HepG2 (cell line): ENCODE results near the gene DBNDD2. TPM values are rescaled to one million over a fixed set of nuclear protein-coding genes. Genes with fewer than 3 reads are reported as not detected.

ENCODE experiments used
- DDIT3 ChIP-seq: sonication (generic); formaldehyde crosslinking; IDR thresholded peaks from 2 replicates; pipeline ENCODE4 v1.4.0; 2020; ENCODE audit warnings: mild to moderate bottlenecking, missing genetic modification reagents
- FOXM1 ChIP-seq: sonication (generic); formaldehyde crosslinking; IDR thresholded peaks from 2 replicates; pipeline ENCODE4 v1.5.0; 2020; ENCODE audit warnings: missing genetic modification reagents
- HNRNPK ChIP-seq: fragments of 200-400 bp; formaldehyde crosslinking; IDR thresholded peaks from 2 replicates; pipeline ENCODE4 v1.6.1; 2018; ENCODE audit warnings: low read length, low read depth, moderate library complexity, mild to moderate bottlenecking; ENCODE audit not compliant: poor library complexity, severe bottlenecking
- NFE2L2 ChIP-seq: fragments of 150-350 bp; IDR thresholded peaks from 2 replicates; pipeline ENCODE4 v1.6.1; 2014; ENCODE audit warnings: low read length
- NR0B2 ChIP-seq: sonication (generic); formaldehyde crosslinking; IDR thresholded peaks from 2 replicates; pipeline ENCODE4 v1.4.0; 2020; ENCODE audit warnings: mild to moderate bottlenecking, missing genetic modification reagents
- PHF5A ChIP-seq: IDR thresholded peaks from one replicate; pipeline ENCODE4 v1.6.1; 2018; ENCODE audit warnings: low read depth, missing genetic modification reagents; ENCODE audit not compliant: unreplicated experiment
- PITX1 ChIP-seq: sonication (generic); formaldehyde crosslinking; IDR thresholded peaks from 2 replicates; pipeline ENCODE4 v1.5.1; 2020; ENCODE audit warnings: mild to moderate bottlenecking, missing genetic modification reagents
- PLRG1 ChIP-seq: fragments of 450-650 bp; conservative IDR thresholded peaks from 2 replicates; pipeline ENCODE4 v1.6.1; 2016
- SPEN ChIP-seq: sonication (generic); formaldehyde crosslinking; IDR thresholded peaks from 2 replicates; pipeline ENCODE4 v1.5.1; 2020; ENCODE audit warnings: low read depth, mild to moderate bottlenecking, missing genetic modification reagents
- SRF ChIP-seq: IDR thresholded peaks from 2 replicates; pipeline ENCODE4 v1.6.1; 2011; ENCODE audit warnings: mild to moderate bottlenecking, low read depth, low read length, moderate library complexity
- SRSF1 ChIP-seq: fragments of 200-400 bp; formaldehyde crosslinking; optimal IDR thresholded peaks from 2 replicates; pipeline ENCODE3; 2017; ENCODE audit warnings: mild to moderate bottlenecking, low read depth, low read length, moderate library complexity
- TBP ChIP-seq: sonication (generic); formaldehyde crosslinking; IDR thresholded peaks from 2 replicates; pipeline ENCODE4 v1.5.0; 2020; ENCODE audit warnings: missing genetic modification reagents
- TGIF2 ChIP-seq: IDR thresholded peaks from 2 replicates; pipeline ENCODE4 v1.6.1; 2016; ENCODE audit warnings: control low read depth, missing compliant biosample characterization
- THAP11 ChIP-seq: IDR thresholded peaks from 2 replicates; pipeline ENCODE4 v1.6.1; 2016; ENCODE audit warnings: missing biosample characterization, missing genetic modification reagents
- ZFP41 ChIP-seq: sonication (generic); formaldehyde crosslinking; IDR thresholded peaks from 2 replicates; pipeline ENCODE4 v1.4.0; 2020; ENCODE audit warnings: mild to moderate bottlenecking, missing genetic modification reagents, borderline replicate concordance
- ZMYM4 ChIP-seq: sonication (generic); formaldehyde crosslinking; IDR thresholded peaks from 2 replicates; pipeline ENCODE4 v1.8.1; 2023; ENCODE audit warnings: mild to moderate bottlenecking, missing genetic modification reagents
- ZNF256 ChIP-seq: sonication (generic); formaldehyde crosslinking; conservative IDR thresholded peaks from 2 replicates; pipeline ENCODE4 v1.4.0; 2020; ENCODE audit warnings: missing genetic modification reagents
- ZNF577 ChIP-seq: sonication (generic); formaldehyde crosslinking; IDR thresholded peaks from 2 replicates; pipeline ENCODE4 v1.4.0; 2020; ENCODE audit warnings: mild to moderate bottlenecking, low read depth, missing genetic modification reagents, borderline replicate concordance
- ZNF720 ChIP-seq: sonication (generic); formaldehyde crosslinking; IDR thresholded peaks from 2 replicates; pipeline ENCODE4 v1.4.0; 2020; ENCODE audit warnings: missing genetic modification reagents
- ZNF790 ChIP-seq: sonication (generic); formaldehyde crosslinking; IDR thresholded peaks from 2 replicates; pipeline ENCODE4 v1.8.0; 2022; ENCODE audit warnings: missing genetic modification reagents, mild to moderate bottlenecking, borderline replicate concordance
- ZSCAN5A ChIP-seq: sonication (generic); formaldehyde crosslinking; IDR thresholded peaks from 2 replicates; pipeline ENCODE4 v1.8.0; 2022; ENCODE audit warnings: mild to moderate bottlenecking, missing genetic modification reagents, borderline replicate concordance
- polyA plus RNA-seq, 8 experiments: library from polyadenylated mRNA; depleted of rRNA in 3 of 8; stranded (reverse) in 7 of 8; unstranded in 1 of 8; fragments of >200 nt; fragmentation: Illumina TruSeq in 4 of 8; extraction: Trizol in 4 of 8; gene quantifications; 2 replicates each; pipeline versions ENCODE4 v1.2.1 to v1.2.3, GENCODE V29; 2011 to 2016; ENCODE audit warnings: low read depth in 4 of 8, missing spikeins in 1 of 8, mixed read lengths in 1 of 8; ENCODE audit not compliant: insufficient read depth in 1 of 8
- total RNA-seq, 5 experiments: library from RNA; depleted of rRNA; stranded (reverse); fragments of >200 nt; fragmentation: Illumina TruSeq; extraction: Trizol; gene quantifications; 2 replicates each; pipeline ENCODE4 v1.2.3, GENCODE V29; 2016; ENCODE audit warnings: low read depth in 1 of 5
- TF ChIP-seq, protein P1 (sequence below): IDR thresholded peaks from 2 replicates; pipeline ENCODE4 v1.4.0; 2020; ENCODE audit warnings: mild to moderate bottlenecking, missing genetic modification reagents
- TF ChIP-seq, protein P2 (sequence below): sonication (generic); formaldehyde crosslinking; conservative IDR thresholded peaks from 2 replicates; pipeline ENCODE4 v1.8.1; 2023; ENCODE audit warnings: missing genetic modification reagents

Gene DBNDD2
- total and polyA plus RNA-seq, 2 of the 13 experiments (the other 11 are each of a cell fraction or from before 2014, with no cell fraction given) = 16.7 to 47.6 TPM

- TF ChIP-seq TGIF2 (peak; percentile 66), PITX1 (CRISPR knock-in tag) (peak; percentile 73), ZMYM4 (peak; percentile 95), PLRG1 (no peak), ZNF720 (CRISPR knock-in tag) (no peak), ZFP41 (CRISPR knock-in tag) (peak; percentile 96), NR0B2 (peak; percentile 95), PHF5A (peak; percentile 81), ZNF790 (CRISPR knock-in tag) (peak; percentile 30; the same call in 1 of the 2 replicates), ZSCAN5A (peak; percentile 95), THAP11 (CRISPR knock-in tag) (peak; percentile 93), HNRNPK (no peak), SRSF1 (peak; percentile 97), ZNF256 (CRISPR knock-in tag) (no peak; the same call in 1 of the 2 replicates), SPEN (CRISPR knock-in tag) (peak; percentile 91), ZNF577 (no peak), FOXM1 (CRISPR knock-in tag) (no peak; the same call in 1 of the 2 replicates), TBP (peak; percentile 53; the same call in 1 of the 2 replicates), SRF (no peak), DDIT3 (0 out of 2 replicates have a peak, but pooled peaks have one; percentile 78), NFE2L2 (no peak)
- TF ChIP-seq, protein P1, sequence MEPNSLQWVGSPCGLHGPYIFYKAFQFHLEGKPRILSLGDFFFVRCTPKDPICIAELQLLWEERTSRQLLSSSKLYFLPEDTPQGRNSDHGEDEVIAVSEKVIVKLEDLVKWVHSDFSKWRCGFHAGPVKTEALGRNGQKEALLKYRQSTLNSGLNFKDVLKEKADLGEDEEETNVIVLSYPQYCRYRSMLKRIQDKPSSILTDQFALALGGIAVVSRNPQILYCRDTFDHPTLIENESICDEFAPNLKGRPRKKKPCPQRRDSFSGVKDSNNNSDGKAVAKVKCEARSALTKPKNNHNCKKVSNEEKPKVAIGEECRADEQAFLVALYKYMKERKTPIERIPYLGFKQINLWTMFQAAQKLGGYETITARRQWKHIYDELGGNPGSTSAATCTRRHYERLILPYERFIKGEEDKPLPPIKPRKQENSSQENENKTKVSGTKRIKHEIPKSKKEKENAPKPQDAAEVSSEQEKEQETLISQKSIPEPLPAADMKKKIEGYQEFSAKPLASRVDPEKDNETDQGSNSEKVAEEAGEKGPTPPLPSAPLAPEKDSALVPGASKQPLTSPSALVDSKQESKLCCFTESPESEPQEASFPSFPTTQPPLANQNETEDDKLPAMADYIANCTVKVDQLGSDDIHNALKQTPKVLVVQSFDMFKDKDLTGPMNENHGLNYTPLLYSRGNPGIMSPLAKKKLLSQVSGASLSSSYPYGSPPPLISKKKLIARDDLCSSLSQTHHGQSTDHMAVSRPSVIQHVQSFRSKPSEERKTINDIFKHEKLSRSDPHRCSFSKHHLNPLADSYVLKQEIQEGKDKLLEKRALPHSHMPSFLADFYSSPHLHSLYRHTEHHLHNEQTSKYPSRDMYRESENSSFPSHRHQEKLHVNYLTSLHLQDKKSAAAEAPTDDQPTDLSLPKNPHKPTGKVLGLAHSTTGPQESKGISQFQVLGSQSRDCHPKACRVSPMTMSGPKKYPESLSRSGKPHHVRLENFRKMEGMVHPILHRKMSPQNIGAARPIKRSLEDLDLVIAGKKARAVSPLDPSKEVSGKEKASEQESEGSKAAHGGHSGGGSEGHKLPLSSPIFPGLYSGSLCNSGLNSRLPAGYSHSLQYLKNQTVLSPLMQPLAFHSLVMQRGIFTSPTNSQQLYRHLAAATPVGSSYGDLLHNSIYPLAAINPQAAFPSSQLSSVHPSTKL = peak; percentile 73
- TF ChIP-seq, protein P2, sequence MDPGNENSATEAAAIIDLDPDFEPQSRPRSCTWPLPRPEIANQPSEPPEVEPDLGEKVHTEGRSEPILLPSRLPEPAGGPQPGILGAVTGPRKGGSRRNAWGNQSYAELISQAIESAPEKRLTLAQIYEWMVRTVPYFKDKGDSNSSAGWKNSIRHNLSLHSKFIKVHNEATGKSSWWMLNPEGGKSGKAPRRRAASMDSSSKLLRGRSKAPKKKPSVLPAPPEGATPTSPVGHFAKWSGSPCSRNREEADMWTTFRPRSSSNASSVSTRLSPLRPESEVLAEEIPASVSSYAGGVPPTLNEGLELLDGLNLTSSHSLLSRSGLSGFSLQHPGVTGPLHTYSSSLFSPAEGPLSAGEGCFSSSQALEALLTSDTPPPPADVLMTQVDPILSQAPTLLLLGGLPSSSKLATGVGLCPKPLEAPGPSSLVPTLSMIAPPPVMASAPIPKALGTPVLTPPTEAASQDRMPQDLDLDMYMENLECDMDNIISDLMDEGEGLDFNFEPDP (CRISPR knock-in tag) = no peak
Observed at GRCh38 chr20:45415822-45416637, 7.9 kb downstream of the DBNDD2 start, which contains the start of gene PIGT (continued).
